EH (cell line): ENCODE data around the gene LSR.
"Not testable (repeated sequence)": the region's sequence is repeated elsewhere in the genome, so short reads cannot be mapped to it uniquely, and the experiment has no call there.

Experiments used
- DNase-seq: peaks from one replicate; pipeline ENCODE4 v3.0.0-alpha.2; 2015; ENCODE audit warnings: low read depth

LSR gene

GRCh38 chr19:35267353-35267817 is 18.6 kb downstream of the LSR start:
- DNase-seq = peak; percentile 48

GRCh38 chr19:35267818-35268535 is 19.2 kb downstream of the LSR start:
- peak; percentile 77 for DNase-seq

GRCh38 chr19:35268536-35269437 is 20.0 kb downstream of the LSR start, which contains the start of gene USF2:
TSS of gene USF2 (plus strand) at chr19:35268962. CDS start at chr19:35269102, 140 bp downstream.
- DNase-seq = peak; percentile 79

GRCh38 chr19:35269438-35270117 is 20.8 kb downstream of the LSR start:
- DNase-seq = peak; percentile 79

- DNase-seq = no peak
These were observed 21.6 kb downstream of the LSR start for GRCh38 chr19:35270381-35270811.

- no peak for DNase-seq
These were observed 22.7 kb downstream of the LSR start for GRCh38 chr19:35271546-35271945.

GRCh38 chr19:35272122-35272719 is 23.4 kb downstream of the LSR start:
- no peak for DNase-seq

GRCh38 chr19:35272954-35273649 is 24.3 kb downstream of the LSR start:
- DNase-seq = no peak

GRCh38 chr19:35273686-35274259 is 25.0 kb downstream of the LSR start:
- no peak for DNase-seq

- no peak for DNase-seq
These were observed 25.5 kb downstream of the LSR start for GRCh38 chr19:35274323-35274722.

- no peak for DNase-seq
These were observed 28.0 kb downstream of the LSR start for GRCh38 chr19:35276706-35277281.

- DNase-seq = no peak
These were observed 29.9 kb downstream of the LSR start for GRCh38 chr19:35278578-35279284.

GRCh38 chr19:35279374-35279773 is 30.6 kb downstream of the LSR start:
- no peak for DNase-seq

GRCh38 chr19:35279985-35280821 is 31.4 kb downstream of the LSR start:
- DNase-seq = no peak

GRCh38 chr19:35281303-35281702 is 32.5 kb downstream of the LSR start:
- no peak for DNase-seq

GRCh38 chr19:35284153-35285094 is 35.6 kb downstream of the LSR start:
- no peak for DNase-seq

GRCh38 chr19:35285095-35285449 is 36.3 kb downstream of the LSR start:
- no peak for DNase-seq

GRCh38 chr19:35285465-35285864 is 36.7 kb downstream of the LSR start:
- not testable (repeated sequence) for DNase-seq
